ENCODE measurements around the gene SHKBP1.

SHKBP1 gene

GRCh38 chr19:40553885-40554857 is 22.5 kb upstream of the SHKBP1 start:
- Histone ChIP-seq H3K27ac (ENCODE audit: low read length) (no peak overlapping the region), H3K27me3 (ENCODE audit: insufficient read depth, low read length, poor library complexity) (no peaks in the 10 kb centered on the region), H3K4me1 (ENCODE audit: insufficient read depth, low read length) (no peaks in the 10 kb centered on the region), H3K79me2 (ENCODE audit: insufficient read depth, low read length) (no peaks in the 10 kb centered on the region), H3K4me2 (ENCODE audit: insufficient read depth, low read length) (no peak overlapping the region), H3K9me3 (ENCODE audit: insufficient read depth, low read length, severe bottlenecking) (no peaks in the 10 kb centered on the region), H4K20me1 (ENCODE audit: insufficient read depth, low read length) (no peaks in the 10 kb centered on the region), H3K4me3 (ENCODE audit: low read depth in 1 of 2, low read length in 2 of 2) (no peak overlapping the region), H2AFZ (ENCODE audit: low read depth, low read length) (no peak overlapping the region), H3K9ac (ENCODE audit: low read depth, low read length) (no peak overlapping the region), H3K36me3 (ENCODE audit: insufficient read depth, low read length) (no peaks in the 10 kb centered on the region)
- ATAC-seq (ENCODE audit: insufficient read depth, low read depth) (no peak), DNase-seq (no peak)
- TF ChIP-seq CTCF (IDR thresholded peaks at IDR 0.05; ENCODE audit: borderline replicate concordance, extremely low read depth, low read length, poor library complexity, severe bottlenecking) (no peak), EZH2 (IDR thresholded peaks at IDR 0.05; ENCODE audit: borderline replicate concordance, low read depth, low read length, severe bottlenecking) (no peak)

GRCh38 chr19:40555978-40556689 is 20.5 kb upstream of the SHKBP1 start:
- no peaks in the 10 kb centered on the region for H3K9me3 ChIP-seq (ENCODE audit: insufficient read depth, low read length, severe bottlenecking)
- ATAC-seq (ENCODE audit: insufficient read depth, low read depth): no peak
- no peak overlapping the region for H3K9ac ChIP-seq (ENCODE audit: low read depth, low read length)
- H3K27me3 ChIP-seq (ENCODE audit: insufficient read depth, low read length, poor library complexity): peaks cover 5% of the 10 kb centered on the region
- no peaks in the 10 kb centered on the region for H4K20me1 ChIP-seq (ENCODE audit: insufficient read depth, low read length)
- DNase-seq: no peak
- no peaks in the 10 kb centered on the region for H3K4me1 ChIP-seq (ENCODE audit: insufficient read depth, low read length)
- no peak overlapping the region for H3K4me3 ChIP-seq (ENCODE audit: low read depth in 1 of 2, low read length in 2 of 2)
- no peak overlapping the region for H3K4me2 ChIP-seq (ENCODE audit: insufficient read depth, low read length)
- no peak overlapping the region for H2AFZ ChIP-seq (ENCODE audit: low read depth, low read length)
- no peaks in the 10 kb centered on the region for H3K36me3 ChIP-seq (ENCODE audit: insufficient read depth, low read length)
- TF ChIP-seq CTCF (IDR thresholded peaks at IDR 0.05; ENCODE audit: borderline replicate concordance, extremely low read depth, low read length, poor library complexity, severe bottlenecking) (no peak), EZH2 (IDR thresholded peaks at IDR 0.05; ENCODE audit: borderline replicate concordance, low read depth, low read length, severe bottlenecking) (no peak)
- no peaks in the 10 kb centered on the region for H3K79me2 ChIP-seq (ENCODE audit: insufficient read depth, low read length)
- H3K27ac ChIP-seq (ENCODE audit: low read length): no peak overlapping the region

GRCh38 chr19:40556953-40557530 is 19.6 kb upstream of the SHKBP1 start:
- H3K27me3 ChIP-seq (ENCODE audit: insufficient read depth, low read length, poor library complexity): peaks cover 5% of the 10 kb centered on the region

More at GRCh38 chr19:40556953-40557530, 19.6 kb upstream of the SHKBP1 start:
- DNase-seq: no peak
- Histone ChIP-seq H3K36me3 (ENCODE audit: insufficient read depth, low read length) (no peaks in the 10 kb centered on the region), H3K4me2 (ENCODE audit: insufficient read depth, low read length) (no peak overlapping the region), H3K9ac (ENCODE audit: low read depth, low read length) (no peak overlapping the region), H2AFZ (ENCODE audit: low read depth, low read length) (no peak overlapping the region), H3K27ac (ENCODE audit: low read length) (no peak overlapping the region), H3K4me3 (ENCODE audit: low read depth in 1 of 2, low read length in 2 of 2) (no peak overlapping the region), H3K4me1 (ENCODE audit: insufficient read depth, low read length) (no peaks in the 10 kb centered on the region; the same call in 1 of the 2 replicates), H3K79me2 (ENCODE audit: insufficient read depth, low read length) (no peaks in the 10 kb centered on the region), H3K9me3 (ENCODE audit: insufficient read depth, low read length, severe bottlenecking) (no peaks in the 10 kb centered on the region), H4K20me1 (ENCODE audit: insufficient read depth, low read length) (no peaks in the 10 kb centered on the region)
- no peak for ATAC-seq (ENCODE audit: insufficient read depth, low read depth)
- TF ChIP-seq EZH2 (IDR thresholded peaks at IDR 0.05; ENCODE audit: borderline replicate concordance, low read depth, low read length, severe bottlenecking) (no peak), CTCF (IDR thresholded peaks at IDR 0.05; ENCODE audit: borderline replicate concordance, extremely low read depth, low read length, poor library complexity, severe bottlenecking) (no peak)

Data from DND-41 (cell line).